Head of caudate nucleus (tissue), 42 donors: ENCODE results near the gene CEACAM8.
A peak's percentile ranks its signal among the peaks of the same experiment; 100 is the strongest.
"Not testable (repeated sequence)": the region's sequence is repeated elsewhere in the genome, so short reads cannot be mapped to it uniquely, and the experiment has no call there.

ENCODE experiments used
- DNase-seq, 42 donors: peaks; one replicate each; pipeline versions ENCODE4 v3.0.0 to v3.0.0-alpha.2; 2020 to 2021; ENCODE audit warnings: mixed read lengths in 7 of 42
- intact Hi-C: fragments of 100-400 bp; cut with DNase I; formaldehyde crosslinking; loops from one replicate; pipeline ENCODE4 v1.15.0; 2022

CEACAM8 gene

GRCh38 chr19:42577016-42577415 lies 17.7 kb downstream of the CEACAM8 start:
- intact Hi-C loops, result no loop called here
- DNase-seq, result no peak

- intact Hi-C loops, result no loop called here
- no peak for DNase-seq
Observed at GRCh38 chr19:42576241-42576640, 18.5 kb downstream of the CEACAM8 start.

GRCh38 chr19:42573642-42574041 lies 21.1 kb downstream of the CEACAM8 start:
- no peak for DNase-seq
- intact Hi-C loops, result no loop called here

- intact Hi-C loops, result no loop called here
Observed at GRCh38 chr19:42571116-42571515, 23.6 kb downstream of the CEACAM8 start.

GRCh38 chr19:42569193-42569592 lies 25.5 kb downstream of the CEACAM8 start:
- DNase-seq, result no peak
- intact Hi-C loops, result no loop called here

More at GRCh38 chr19:42571116-42571515, 23.6 kb downstream of the CEACAM8 start:
- no peak for DNase-seq

DNA sequence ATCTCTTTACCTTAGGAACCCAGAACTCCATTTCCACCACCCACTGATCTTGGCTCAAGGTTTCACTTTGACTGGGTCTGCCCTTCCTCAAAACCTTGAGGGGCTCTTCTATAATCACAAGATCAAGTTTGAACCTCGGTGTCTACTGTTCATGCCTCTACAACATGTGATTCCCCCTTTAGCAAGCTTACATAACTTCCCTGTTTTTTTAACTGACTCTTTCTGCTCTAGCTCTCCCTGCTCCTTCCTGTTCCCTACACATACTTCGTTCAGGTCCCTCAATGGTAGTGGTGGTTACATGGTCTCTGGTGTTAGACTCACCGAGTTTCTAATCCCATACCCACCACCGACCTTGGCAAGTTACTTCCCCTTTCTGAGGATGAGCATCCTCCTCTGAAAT lies 26.7 kb downstream of the CEACAM8 start:
- intact Hi-C loops, result no loop called here
- peak in 3 of 42 donors; percentile 7 to 48 (median 13) for DNase-seq

DNA sequence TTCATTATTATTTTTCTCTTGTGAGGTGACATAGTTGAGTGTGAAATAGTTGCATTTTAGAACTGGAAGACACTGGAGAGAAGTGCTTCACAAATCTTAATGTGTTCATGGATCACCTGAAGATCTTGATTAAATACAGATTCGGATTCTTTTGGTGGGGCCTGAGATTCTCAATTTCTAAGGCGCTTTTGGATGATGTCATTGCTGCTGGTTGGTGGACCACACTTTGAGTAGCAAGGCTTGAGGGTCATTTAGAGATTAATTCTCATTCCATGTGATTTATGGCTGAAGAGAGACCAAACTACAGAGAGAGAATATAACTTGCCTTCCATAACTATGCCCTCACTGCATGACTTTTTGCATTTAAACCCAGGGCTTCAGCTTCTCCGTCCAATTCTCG lies 27.2 kb downstream of the CEACAM8 start:
- intact Hi-C loops, result no loop called here
- DNase-seq, result no peak

DNA sequence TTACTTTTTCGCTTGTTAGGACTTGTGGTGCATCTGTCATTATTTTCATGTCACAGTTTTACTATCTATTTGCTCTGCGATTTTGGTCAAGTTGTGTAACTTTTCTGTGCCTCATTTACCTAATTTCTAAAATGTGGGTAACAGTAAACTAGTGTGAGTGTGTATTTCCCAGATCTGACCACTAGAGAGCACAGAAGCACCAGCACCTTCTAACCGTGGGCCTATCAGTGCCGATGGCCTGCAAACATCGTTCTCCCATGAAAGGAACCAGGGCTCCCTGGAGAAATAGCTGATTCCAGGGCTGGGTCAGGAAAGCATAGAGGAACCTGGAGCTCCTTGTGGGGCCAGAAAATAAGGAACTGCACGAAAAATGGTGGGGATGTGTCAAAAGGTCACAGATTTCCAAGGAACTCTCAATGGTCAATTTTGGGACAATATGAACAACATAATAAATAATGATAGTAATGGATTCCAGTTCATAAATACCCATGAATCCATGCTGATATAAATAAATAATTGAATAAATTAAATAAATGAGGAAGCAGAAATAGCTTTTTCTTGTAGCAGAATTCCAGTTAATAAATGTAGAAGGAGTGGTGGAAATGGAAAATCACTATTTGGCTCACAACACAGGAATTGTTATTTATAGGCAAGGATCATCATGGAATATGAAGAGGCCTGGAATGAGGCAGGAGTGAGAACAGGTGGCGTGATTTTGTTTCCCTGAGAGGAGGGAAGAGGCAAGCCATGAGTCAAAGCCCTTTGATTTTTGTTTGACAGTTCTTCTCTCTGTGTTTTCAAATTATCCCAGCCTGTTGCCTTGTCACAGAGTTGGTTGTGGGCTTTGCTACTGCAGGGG lies 31.1 kb downstream of the CEACAM8 start:
- peak in 35 of 42 donors; percentile 27 to 80 (median 55) for DNase-seq
- intact Hi-C loops, result no loop called here

DNA sequence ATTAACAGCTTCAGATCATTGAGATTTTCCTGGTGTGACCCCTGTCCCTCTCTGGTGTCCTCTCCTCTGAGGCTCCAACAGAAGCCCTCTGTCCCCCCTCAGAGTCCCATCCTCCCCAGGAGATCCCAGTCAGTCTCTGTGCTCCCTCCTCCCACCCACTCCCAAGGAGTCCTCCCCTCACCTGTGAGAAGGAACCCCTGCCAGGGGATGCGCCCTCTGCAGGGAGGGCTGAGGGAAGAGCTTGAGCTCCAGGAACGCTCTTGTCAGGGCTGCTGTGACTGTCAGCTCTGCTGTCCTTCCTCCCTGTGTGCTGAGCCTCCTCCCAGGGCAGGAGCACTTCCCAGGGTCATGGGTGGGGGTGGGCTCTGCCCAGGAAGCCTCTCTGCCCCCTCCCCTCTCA lies 33.2 kb downstream of the CEACAM8 start:
- intact Hi-C loops, result no loop called here
- DNase-seq, result no peak

GRCh38 chr19:42560731-42561130 lies 34.0 kb downstream of the CEACAM8 start:
- intact Hi-C loops, result no loop called here
- no peak for DNase-seq

GRCh38 chr19:42558450-42559150 lies 36.1 kb downstream of the CEACAM8 start:
- no peak for DNase-seq
- intact Hi-C loops, result no loop called here

DNA sequence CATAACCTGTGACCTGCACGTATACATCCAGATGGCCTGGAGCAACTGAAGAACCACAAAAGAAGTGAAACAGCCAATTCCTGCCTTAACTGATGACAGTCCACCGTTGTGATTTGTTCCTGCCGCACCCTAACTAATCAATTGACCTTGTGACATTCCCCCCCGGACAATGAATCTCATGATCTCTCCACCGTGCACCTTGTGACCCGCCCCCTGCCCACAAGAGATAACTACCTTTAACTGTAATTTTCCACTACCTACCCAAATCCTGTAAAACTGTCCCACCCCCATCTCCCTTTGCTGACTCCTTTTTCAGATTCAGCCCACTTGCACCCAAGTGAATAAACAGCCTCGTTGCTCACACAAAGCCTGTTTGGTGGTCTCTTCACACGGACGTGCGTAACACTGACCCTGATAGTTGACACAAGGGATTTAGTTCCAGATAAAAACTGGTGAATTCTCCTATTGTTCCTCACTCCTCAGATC lies 37.3 kb downstream of the CEACAM8 start:
- intact Hi-C loops, DNase-seq: not testable (repeated sequence)

DNA sequence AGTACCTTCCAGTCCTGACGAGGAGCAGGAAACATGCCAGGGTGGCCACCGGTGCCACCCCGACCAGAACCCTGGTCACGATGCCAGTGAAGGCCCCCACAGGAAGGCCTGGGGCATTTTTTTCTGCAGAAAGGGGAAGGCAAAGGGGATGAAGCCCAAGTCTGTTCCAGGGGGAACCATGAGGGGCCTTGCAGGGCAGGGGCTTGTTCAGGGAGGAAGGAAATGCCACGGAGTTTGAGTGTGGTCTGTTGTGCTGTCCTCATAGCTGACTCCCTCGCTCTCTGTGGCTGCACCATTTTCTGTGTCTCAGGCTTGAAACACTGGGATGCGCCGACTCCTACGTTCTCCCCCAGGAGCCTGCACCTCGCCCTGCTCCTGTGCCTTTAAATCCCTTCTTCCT lies 38.9 kb downstream of the CEACAM8 start:
- peak in 18 of 42 donors; percentile 6 to 49 (median 21) for DNase-seq
- intact Hi-C loops, result no loop called here

DNA sequence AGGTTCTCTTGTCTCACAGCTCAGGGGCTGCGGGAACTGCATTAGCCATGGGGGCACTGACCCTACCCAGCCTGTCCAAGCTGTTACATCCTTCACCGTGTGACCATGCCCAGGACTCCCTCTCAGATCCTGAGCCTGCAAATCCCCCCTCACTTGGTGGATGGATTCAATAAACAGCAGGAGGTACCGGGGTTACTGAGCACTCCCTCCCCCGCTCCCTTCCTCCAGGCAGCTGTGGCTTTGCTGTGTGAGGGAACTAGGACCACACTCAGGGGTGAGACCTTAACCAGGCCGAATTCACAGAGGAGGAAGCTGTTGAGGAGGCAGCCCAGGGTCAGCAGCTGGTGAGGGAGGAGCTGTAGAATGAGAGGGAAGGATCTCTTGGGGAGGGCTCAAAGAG lies 39.4 kb downstream of the CEACAM8 start:
- intact Hi-C loops, result no loop called here
- peak in 21 of 42 donors; percentile 7 to 54 (median 31) for DNase-seq

DNA sequence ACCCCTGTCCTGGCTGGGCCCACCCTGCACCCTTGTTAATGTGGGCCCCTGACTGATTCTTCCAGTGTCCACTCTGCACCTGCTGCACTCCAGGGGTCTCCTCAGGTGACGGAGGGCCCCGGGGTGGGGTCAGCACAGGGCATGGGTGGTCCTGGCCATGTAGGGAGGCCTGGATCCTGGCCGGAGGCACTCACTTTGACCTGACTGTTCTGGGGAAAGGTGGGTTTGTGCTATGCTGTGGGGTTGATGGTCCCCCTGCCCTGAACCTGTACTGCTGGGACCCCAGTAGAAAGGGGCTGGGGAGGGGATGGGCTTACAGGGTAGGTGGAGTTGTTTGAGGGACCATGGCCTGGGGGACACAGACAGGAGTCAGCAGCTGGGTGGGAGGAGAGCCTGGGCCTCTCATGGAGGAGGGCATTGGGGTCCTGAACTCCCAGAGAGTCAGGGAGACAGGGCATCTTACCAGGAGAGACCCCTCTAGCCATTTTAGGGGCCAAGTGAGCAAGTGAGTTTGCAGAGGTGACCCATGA lies 40.6 kb downstream of the CEACAM8 start:
- DNase-seq, result no peak
- intact Hi-C loops, result no loop called here

GRCh38 chr19:42553292-42554045 lies 41.3 kb downstream of the CEACAM8 start:
- DNase-seq, result peak in 3 of 42 donors; percentile 23 to 42 (median 24)
- intact Hi-C loops, result no loop called here

DNA sequence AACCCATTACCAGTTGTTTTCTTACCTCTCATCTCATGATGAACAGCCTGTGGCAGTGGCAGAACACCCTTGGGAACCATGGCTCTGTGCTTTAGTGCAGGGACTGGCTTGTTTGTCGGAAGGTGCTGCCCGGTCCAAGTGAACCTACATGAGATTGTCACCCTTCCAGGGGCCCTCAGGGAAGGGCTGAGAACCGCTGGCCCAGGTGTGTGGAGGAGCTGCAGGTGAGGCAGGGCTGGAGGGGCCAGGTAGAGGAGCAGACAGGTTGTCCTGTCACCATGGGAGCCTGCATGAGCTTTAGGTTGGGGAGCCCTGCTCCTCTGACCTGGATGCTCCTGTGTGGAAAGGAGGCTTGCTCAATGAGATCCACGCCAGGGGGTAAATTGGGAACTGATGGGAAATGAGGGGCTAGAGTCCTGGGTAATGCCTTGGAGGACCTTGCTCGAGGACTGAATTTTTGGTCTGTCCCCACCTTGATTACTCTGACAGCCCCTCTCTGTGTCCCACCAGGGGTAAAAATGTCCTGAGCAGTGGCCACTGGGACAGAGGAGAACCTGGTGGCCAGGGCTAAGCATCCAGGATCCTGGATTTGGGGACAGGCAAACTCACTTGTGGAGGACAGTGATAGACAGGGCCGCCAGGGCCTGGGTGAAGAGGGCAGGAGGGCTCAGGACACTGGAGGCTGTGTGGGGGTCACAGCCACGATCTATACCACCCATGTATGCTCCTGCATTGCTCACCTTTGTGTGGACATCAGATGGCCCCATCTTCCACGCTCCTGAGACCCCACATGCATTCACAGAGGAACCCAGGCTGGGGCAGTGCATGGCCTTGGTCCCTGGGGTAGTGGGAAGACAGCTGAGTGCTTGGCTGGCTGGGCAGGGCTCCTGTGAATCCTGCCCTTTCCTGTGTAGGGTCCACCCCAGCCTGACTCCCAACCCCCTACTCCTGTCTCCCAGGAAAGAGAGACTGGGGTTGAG lies 42.3 kb downstream of the CEACAM8 start:
- no peak for DNase-seq
- intact Hi-C loops, result no loop called here

GRCh38 chr19:42550521-42550920 lies 44.2 kb downstream of the CEACAM8 start:
- peak in 1 of 42 donors; percentile 13 for DNase-seq
- intact Hi-C loops, result not testable (repeated sequence)
